ENCODE results near the gene GABRB3. TPM values are rescaled to one million over a fixed set of nuclear protein-coding genes. Genes with fewer than 3 reads are reported as not detected.

Gene GABRB3
- total and polyA plus RNA-seq, 4 donors, result 0.09 to 1.2 (median 0.50) TPM

- Histone ChIP-seq H3K9me3 (ENCODE audit: control insufficient read depth in 4 of 4, low read length in 3 of 4) (no peaks in the 10 kb centered on the region), H3K4me3 (ENCODE audit: low read depth in 1 of 3, low read length in 3 of 3) (no peak overlapping the region), H3K4me1 (ENCODE audit: control insufficient read depth in 4 of 4, insufficient read depth in 4 of 4, low read length in 3 of 4) (no peaks in the 10 kb centered on the region), H3K9ac (ENCODE audit: low read depth in 1 of 2, low read length in 2 of 2) (no peak overlapping the region), H3K27me3 (ENCODE audit: control insufficient read depth in 4 of 4, insufficient read depth in 4 of 4, low read length in 3 of 4) (peaks cover 0 to 4% (median 0%) of the 10 kb centered on the region in 4 donors), H3K27ac (ENCODE audit: low read depth in 1 of 2, low read length in 2 of 2) (no peak overlapping the region), H3K36me3 (ENCODE audit: control insufficient read depth in 4 of 4, insufficient read depth in 3 of 4, low read depth in 1 of 4, low read length in 3 of 4) (no peaks in the 10 kb centered on the region)
- DNase-seq (ENCODE audit: low spot score), result no peak
- WGBS, result 60% methylated on average over 1 of the region's 1 CpG
- TF ChIP-seq NR2F2 (IDR thresholded peaks at IDR 0.05) (no peak), EGR1 (IDR thresholded peaks at IDR 0.05; ENCODE audit: low read depth in 2 of 2) (no peak), YY1 (IDR thresholded peaks at IDR 0.05) (no peak), RXRA (IDR thresholded peaks at IDR 0.05) (no peak), FOXA1 (IDR thresholded peaks at IDR 0.05) (no peak), ATF3 (IDR thresholded peaks at IDR 0.05) (no peak)
Observed at GRCh38 chr15:26702381-26702780, 70.5 kb downstream of the GABRB3 start.

DNA sequence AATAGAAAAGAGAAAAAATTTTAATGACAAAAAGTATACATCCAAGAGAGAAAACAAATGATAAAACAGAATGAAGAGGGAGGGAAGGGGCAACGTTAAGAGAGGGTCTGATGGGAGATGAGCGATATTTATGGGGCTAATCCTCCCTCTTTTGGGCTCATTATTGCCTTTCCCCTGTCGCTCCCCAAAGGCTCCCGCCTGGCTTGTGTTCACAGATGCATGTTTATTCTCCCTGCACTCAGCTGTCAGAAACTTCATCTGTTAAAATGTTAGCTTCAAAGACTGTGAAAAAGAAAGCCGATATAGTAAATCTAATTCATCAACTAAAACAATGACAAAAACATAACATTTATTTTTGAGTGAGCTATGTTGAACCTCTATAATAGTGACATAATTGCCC is 74.3 kb downstream of the GABRB3 start:
- no peaks in the 10 kb centered on the region for H3K36me3 ChIP-seq (ENCODE audit: control insufficient read depth in 4 of 4, insufficient read depth in 3 of 4, low read depth in 1 of 4, low read length in 3 of 4)
- no peak overlapping the region for H3K27ac ChIP-seq (ENCODE audit: low read depth in 1 of 2, low read length in 2 of 2)
- H3K9ac ChIP-seq (ENCODE audit: low read depth in 1 of 2, low read length in 2 of 2), result no peak overlapping the region
- no peak for DNase-seq (ENCODE audit: low spot score)
- no peak overlapping the region for H3K4me3 ChIP-seq (ENCODE audit: low read depth in 1 of 3, low read length in 3 of 3)
- WGBS, result 53% methylated on average over 5 of the region's 5 CpGs
- no peaks in the 10 kb centered on the region for H3K9me3 ChIP-seq (ENCODE audit: control insufficient read depth in 4 of 4, low read length in 3 of 4)
- H3K4me1 ChIP-seq (ENCODE audit: control insufficient read depth in 4 of 4, insufficient read depth in 4 of 4, low read length in 3 of 4), result no peaks in the 10 kb centered on the region
- no peak for TF ChIP-seq ZBTB33 (IDR thresholded peaks at IDR 0.05)
- TF ChIP-seq ATF3 (IDR thresholded peaks at IDR 0.05), result no peak
- no peak for TF ChIP-seq EGR1 (IDR thresholded peaks at IDR 0.05; ENCODE audit: low read depth in 2 of 2)
- no peak for TF ChIP-seq FOXA2 (IDR thresholded peaks at IDR 0.05)
- no peak for TF ChIP-seq MAX (IDR thresholded peaks at IDR 0.05)
- no peak for TF ChIP-seq YY1 (IDR thresholded peaks at IDR 0.05)
- no peaks in the 10 kb centered on the region for H3K27me3 ChIP-seq (ENCODE audit: control insufficient read depth in 4 of 4, insufficient read depth in 4 of 4, low read length in 3 of 4)

- Histone ChIP-seq H3K27ac (ENCODE audit: low read depth in 1 of 2, low read length in 2 of 2) (no peak overlapping the region), H3K9ac (ENCODE audit: low read depth in 1 of 2, low read length in 2 of 2) (no peak overlapping the region), H3K4me1 (ENCODE audit: control insufficient read depth in 4 of 4, insufficient read depth in 4 of 4, low read length in 3 of 4) (no peaks in the 10 kb centered on the region), H3K9me3 (ENCODE audit: control insufficient read depth in 4 of 4, low read length in 3 of 4) (no peaks in the 10 kb centered on the region), H3K36me3 (ENCODE audit: control insufficient read depth in 4 of 4, insufficient read depth in 3 of 4, low read depth in 1 of 4, low read length in 3 of 4) (no peaks in the 10 kb centered on the region), H3K27me3 (ENCODE audit: control insufficient read depth in 4 of 4, insufficient read depth in 4 of 4, low read length in 3 of 4) (no peaks in the 10 kb centered on the region), H3K4me3 (ENCODE audit: low read depth in 1 of 3, low read length in 3 of 3) (no peak overlapping the region)
- WGBS, result 61% methylated on average over 6 of the region's 6 CpGs
- TF ChIP-seq CTCF (IDR thresholded peaks at IDR 0.05; ENCODE audit: low read depth, low read length, missing input control) (no peak), ATF3 (IDR thresholded peaks at IDR 0.05) (no peak), YY1 (IDR thresholded peaks at IDR 0.05) (no peak), JUND (IDR thresholded peaks at IDR 0.05) (no peak), MAX (IDR thresholded peaks at IDR 0.05) (no peak), EGR1 (IDR thresholded peaks at IDR 0.05; ENCODE audit: low read depth in 2 of 2) (no peak), HNF4A (conservative IDR thresholded peaks at IDR 0.05) (no peak), ZBTB33 (IDR thresholded peaks at IDR 0.05) (no peak), FOXA1 (IDR thresholded peaks at IDR 0.05) (no peak), RXRA (IDR thresholded peaks at IDR 0.05) (no peak)
- DNase-seq (ENCODE audit: low spot score), result no peak
Observed at GRCh38 chr15:26697913-26698312, 75.0 kb downstream of the GABRB3 start.
